Measurements from ENCODE around the gene RPL36. TPM values are rescaled to one million over a fixed set of nuclear protein-coding genes. Genes with fewer than 3 reads are reported as not detected.

RPL36 gene
- total and polyA plus RNA-seq, 9 of the 15 experiments (the other 6 are each of a cell fraction or from before 2014, with no cell fraction given), result 350 to 3,412 (median 1,507) TPM

- TF ChIP-seq E2F6 (IDR thresholded peaks at IDR 0.05; ENCODE audit: borderline replicate concordance in 1 of 2, extremely low read depth in 1 of 2, insufficient read depth in 1 of 2, insufficient read length in 1 of 2, low read depth in 1 of 2, low read length in 1 of 2, poor library complexity in 1 of 2, severe bottlenecking in 1 of 2) (no peak), RBM39 (optimal IDR thresholded peaks at IDR 0.05; ENCODE audit: low read depth, low read length) (no peak), E4F1 (CRISPR knock-in tag; IDR thresholded peaks at IDR 0.05; ENCODE audit: borderline replicate concordance) (no peak), ZNF586 (CRISPR knock-in tag; conservative IDR thresholded peaks at IDR 0.05) (0 out of 2 replicates have a peak, but pooled peaks have one; percentile 53), ZBTB17 (CRISPR knock-in tag; IDR thresholded peaks at IDR 0.05) (no peak; the same call in 1 of the 2 replicates), PYGO2 (tag; IDR thresholded peaks at IDR 0.05) (no peak), MEF2D (tag; conservative IDR thresholded peaks at IDR 0.05; ENCODE audit: low read depth) (no peak), ZZZ3 (IDR thresholded peaks at IDR 0.05) (no peak), ZNF57 (CRISPR knock-in tag; IDR thresholded peaks at IDR 0.05) (no peak), ZC3H4 (CRISPR knock-in tag; IDR thresholded peaks at IDR 0.05; ENCODE audit: borderline replicate concordance) (peak; percentile 95), LCOR (CRISPR knock-in tag; IDR thresholded peaks at IDR 0.05) (no peak), FOXK1 (CRISPR knock-in tag; IDR thresholded peaks at IDR 0.05; ENCODE audit: borderline replicate concordance) (no peak), ZHX1 (conservative IDR thresholded peaks at IDR 0.05; ENCODE audit: low read length) (0 out of 2 replicates have a peak, but pooled peaks have one; percentile 13), UBTF (IDR thresholded peaks at IDR 0.05; ENCODE audit: borderline replicate concordance in 1 of 2, low read depth in 2 of 2, low read length in 2 of 2) (0 out of 4 replicates have a peak, but pooled peaks of 1 of the 2 experiments have one; percentile 29), MECOM (CRISPR knock-in tag; IDR thresholded peaks at IDR 0.05) (0 out of 2 replicates have a peak, but pooled peaks have one; percentile 5)
These were observed 28.6 kb downstream of the RPL36 start (continued) for GRCh38 chr19:5718579-5719273.

Data from K562 (cell line).